ENCODE results near the gene NPEPL1.

Gene NPEPL1

DNA sequence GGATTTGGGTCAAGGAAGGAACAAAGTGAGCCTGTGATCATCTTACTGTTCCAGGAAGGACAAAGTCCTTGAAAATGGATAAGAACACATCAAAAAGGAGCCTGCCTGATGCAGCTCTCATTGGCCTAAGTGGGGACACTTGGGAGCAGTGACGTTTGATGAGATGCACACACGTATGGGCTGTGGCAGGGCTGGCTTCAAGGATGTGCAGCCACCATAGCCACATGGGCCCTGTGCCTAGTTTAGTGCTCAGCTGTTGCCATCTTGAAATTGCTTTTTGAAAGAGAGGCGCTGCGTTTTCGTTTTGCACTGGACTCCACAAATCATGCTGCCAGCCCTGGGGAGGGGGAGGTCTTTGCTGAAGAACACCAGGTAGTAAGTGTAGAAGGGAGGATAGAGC is 6.6 kb upstream of the NPEPL1 start:
- no peak for DNase-seq

DNA sequence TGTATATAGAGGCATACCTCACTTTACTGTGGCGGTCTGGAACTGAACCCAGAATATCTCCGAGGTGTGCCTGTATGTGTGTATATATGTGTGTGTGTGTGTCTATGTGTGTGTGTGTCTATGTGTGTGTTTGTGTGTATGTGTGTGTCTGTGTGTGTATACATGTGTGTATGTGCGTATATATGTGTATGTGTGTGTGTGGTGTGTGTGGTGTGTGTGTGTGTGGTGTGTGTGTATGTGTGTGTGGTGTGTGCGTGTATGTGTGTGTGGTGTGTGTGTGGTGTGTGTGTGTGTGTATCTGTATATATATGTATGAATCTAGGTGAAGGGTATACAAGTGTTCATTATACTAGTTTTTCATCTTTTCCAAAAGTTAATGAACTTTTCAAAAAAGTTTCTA is 4.2 kb upstream of the NPEPL1 start:
- no peak for DNase-seq

DNA sequence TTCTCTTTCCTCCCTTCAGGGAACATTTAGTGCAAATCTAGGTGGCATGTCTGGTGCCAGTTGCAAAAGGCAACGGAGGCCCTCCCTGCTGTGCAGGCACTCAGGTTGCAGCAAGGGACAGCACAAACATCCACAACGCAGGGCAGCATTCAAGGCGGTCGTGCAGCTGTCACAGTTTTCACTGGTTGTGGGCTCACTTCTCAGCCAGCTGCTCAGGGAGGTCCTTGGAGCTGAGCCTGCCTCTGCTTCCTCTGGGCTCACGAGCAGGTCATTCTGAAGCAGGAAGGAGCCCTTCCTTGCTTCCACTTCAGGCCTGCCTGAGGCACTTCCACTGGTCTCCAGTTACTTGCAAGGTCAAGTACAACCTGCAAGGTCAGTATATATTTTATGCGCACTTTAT is 3.8 kb upstream of the NPEPL1 start:
- no peak for DNase-seq

DNA sequence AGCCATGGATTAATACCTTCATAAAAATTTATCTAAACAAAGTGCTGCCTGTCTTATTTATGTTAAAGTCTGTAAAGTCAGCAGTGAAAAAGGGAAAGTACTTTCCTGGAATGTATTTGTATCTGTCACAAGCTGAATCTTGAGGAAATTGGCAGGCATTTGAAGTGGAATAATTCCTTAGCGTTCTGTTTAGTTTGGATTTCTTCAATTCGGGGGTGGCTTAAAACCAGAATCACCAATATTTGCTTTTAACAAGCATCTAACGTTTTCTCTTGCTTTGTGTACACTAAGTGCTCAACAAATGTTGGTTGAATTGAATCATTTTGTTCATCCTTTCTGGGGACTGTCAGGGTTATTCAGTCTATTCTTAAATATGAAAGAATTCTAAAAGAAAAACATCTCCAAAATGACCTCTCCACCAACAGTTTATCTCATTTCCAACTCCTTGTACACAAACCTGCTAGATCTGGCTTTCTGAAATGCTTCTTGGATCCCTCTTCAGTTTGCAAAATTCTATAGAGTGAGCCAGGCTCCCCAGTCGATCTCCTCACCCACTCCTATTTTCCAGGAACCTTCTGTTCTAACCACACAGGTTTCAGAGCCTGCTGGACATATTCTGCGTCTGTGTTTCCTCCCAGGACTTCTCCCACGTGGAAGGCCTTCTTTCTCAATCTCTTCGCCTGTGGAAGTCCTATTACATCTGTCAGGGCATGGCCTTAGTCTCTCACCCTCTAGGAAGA is 2.0 kb upstream of the NPEPL1 start:
- no peak for DNase-seq

DNA sequence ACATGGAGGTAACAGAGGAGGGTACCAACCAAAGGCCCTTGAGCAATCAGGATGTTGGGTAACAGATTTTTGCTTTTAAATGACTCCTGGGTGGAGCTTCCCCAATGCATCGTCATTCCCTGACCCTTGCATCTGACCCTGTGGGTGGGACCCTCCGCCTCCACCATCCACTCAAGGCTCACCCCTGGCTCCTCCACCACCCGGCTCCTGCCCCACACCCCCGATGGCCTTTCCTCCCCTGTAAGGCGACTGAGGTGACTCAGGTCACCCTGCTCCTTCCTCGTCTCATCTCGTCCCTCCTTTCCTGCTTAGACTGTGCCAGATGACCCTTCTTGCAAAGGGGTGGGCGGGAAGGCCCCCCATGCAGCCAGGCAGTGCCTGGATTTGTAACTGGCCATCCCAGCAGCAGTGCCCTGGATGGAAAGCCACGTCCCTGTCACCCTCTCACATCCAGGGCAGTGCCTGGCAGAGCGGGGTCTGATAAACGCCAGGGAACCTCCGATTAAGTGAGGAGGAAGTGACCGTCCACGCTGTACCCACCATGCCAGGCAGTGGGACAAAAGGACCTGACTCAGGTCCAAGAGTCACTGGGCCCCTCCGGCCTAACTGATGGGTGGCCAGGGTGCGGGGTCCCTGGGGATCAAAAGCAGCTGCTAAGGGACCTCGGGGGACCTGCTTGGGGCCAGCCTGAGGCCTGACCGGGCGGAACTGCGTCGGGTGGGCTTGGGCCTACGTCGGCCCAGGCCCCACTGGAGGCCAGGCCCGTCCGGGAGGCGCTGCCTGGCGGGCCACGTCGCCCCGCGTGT is 624 bp upstream of the NPEPL1 start:
- DNase-seq: no peak

DNA sequence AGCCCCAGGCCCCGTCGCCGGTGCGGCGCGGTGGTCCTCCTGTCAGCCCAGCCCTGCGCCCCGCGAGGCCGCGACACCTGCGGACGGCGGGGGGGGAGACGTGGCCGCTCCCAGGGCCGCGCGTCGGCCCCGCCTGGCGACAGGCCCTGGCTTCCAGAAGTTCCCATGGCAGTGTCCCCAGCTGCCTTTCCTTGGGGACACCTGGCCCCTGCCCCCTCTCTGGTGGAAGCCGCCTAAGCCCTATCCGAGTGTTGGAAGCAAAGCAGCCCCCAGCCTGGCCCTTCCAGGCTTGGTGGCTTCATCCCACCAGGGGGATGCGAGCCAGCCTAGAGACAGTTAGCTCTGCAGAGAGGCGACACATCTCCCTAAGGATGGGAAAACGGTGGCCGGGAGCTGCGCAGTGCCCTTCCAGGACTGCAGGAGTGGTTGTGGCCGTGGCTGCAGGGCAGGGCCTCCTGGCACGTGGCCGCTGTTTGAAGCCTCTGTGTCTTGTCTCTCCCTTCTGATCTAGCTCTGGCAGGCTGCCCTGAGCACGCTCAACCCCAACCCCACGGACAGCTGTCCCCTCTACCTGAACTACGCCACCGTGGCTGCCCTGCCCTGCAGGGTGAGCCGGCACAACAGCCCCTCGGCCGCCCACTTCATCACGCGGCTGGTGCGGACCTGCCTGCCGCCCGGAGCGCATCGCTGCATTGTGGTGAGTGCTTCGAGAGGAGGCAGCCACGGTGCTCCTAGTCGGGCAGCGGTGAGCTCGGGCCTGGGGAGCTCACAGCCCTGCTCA is 816 bp downstream of the NPEPL1 start:
- DNase-seq: no peak

DNA sequence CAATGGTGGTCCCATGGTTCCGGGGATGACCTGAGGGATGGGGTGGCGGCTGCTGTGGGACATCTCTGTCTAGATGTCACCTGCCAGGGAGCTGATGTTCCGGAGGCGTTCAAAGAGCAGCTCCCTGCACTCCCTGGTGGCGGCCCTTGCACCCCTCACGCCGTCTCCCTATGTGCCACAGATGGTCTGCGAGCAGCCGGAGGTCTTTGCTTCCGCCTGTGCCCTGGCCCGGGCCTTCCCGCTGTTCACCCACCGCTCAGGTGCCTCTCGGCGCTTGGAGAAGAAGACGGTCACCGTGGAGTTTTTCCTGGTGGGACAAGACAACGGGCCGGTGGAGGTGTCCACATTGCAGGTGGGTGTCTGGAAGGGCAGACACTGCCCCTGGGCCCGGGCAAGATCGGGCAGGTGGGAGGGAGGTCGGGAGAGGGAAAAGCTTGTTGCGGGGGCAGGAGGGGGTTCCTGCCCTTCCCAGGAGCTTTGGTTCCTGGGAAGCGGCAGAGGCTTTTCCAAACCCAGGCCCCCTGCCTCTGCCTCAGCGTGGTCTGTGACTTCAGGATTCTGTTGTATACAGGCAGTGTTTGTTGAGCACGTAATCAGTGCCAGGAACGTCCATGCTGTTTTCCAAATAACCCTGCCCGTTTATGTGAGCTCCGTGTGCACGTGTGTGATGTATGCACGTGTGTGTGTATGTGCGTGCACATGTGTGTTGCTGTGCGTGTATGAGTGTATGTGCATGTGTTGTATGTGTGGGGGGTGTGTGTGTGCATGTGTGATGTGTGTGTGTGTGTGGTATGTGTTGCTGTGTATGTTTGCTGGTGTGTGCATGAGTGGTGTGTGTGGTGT is 1.9 kb downstream of the NPEPL1 start:
- DNase-seq: no peak

DNA sequence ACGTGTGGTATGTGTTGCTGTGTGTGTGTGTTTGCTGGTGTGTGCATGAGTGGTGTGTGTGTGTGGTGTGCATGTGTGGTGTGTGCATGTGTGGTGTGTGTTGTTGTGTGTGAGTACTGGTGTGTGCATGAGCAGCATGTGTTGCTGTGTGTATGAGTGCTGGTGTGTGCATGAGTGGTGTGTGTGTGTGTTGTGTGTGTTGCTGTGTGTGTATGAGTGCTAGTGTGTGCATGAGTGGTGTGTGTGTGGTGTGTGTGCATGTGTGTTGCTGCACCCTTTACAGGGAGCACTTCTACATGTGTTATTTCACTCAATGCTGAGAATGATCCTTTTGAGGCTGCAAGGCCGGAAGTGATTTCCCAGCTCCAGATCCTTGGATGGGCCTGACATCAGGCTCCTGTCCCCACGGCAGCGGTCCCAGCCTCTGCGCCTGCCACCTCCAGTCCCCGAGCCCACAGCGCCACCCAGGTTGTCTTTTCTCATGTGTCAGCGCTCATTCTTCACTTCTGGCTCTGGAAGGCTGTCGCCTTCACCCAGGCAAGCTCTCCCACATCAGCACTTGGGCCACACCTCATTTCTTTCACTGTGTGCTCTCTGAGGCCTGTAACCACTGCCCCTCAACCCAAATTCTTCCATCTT is 2.6 kb downstream of the NPEPL1 start:
- no peak for DNase-seq

DNA sequence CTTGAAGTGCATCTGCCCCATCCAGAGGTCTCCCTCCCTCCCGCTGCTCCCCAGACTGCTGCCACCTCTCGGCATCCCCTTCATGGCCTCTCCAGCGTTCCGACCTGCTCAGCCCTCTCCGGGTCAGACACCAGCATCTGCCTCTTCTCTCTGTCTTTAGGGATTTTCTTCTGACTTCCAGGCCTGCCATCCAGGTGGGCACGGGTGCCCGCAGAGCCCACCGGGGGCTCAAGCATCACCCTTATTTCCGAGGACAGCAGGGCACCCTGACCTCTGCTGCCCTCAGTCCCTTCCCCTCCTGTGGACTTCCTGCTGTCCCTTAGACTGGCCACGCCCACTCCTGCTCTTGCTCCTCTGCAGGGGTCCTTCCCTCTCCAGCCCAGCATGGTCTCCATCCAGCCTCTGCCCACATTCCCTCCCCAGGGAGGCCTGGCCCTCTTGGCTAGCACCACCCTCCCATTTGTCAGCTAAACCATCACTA is 3.3 kb downstream of the NPEPL1 start:
- no peak for DNase-seq

DNA sequence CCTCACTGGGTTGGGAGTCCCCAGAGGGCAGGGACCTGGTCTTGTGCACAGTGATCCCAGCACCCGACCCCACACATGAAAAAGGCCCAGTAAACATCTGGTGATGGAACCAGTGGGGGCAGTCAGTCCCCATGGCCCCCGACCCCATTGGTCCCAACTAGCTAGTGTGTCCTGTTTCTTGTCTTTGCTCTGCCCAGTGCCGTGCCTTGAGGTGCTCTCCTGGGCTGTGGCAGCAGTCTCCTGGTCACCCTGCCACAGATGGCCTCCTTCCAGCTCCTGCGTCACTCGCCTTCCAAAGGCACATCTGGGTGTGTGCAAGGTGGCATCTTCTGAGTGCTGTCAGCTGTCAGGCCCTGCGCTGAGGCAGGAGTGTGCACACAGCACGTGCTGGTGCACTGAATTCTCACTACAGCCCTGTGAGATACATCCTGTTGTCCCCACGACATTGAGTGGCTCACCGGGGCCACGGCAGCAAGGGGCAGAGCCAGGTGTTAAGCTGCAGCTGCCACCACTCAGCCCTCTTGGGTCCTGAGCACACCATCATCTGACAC is 3.9 kb downstream of the NPEPL1 start:
- DNase-seq: no peak

DNA sequence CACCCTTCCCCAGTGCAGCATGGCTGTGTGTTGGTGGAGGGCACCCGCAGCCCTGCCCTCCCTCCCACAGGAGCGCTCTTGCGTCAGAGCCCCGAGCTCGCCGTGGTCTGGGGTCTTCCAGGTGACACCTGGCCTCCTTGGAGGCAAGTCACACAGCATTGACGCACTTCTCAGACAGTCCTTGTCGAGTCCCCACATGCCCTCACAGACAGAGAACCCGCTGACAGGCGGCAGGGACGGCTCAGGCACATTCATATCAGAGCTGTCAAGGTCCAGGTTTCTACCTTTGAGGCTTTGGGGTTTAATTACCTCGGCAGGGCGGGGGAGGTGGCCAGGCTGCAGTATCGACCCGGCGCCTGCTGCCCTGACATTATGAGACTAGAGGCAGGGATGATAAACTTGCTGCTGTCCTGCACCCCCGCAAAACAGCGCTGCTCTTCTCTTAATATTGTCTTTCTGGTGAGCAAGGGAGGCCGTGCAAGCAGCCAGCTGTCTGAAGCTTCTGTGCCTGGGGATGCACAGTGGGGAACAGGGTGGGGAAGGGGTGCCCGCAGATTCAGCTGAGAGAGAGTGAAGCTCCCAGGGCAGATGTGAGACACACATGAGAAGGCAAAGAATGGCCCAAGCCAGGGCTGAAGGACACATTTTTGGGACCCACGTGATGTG is 4.7 kb downstream of the NPEPL1 start:
- no peak for DNase-seq

DNA sequence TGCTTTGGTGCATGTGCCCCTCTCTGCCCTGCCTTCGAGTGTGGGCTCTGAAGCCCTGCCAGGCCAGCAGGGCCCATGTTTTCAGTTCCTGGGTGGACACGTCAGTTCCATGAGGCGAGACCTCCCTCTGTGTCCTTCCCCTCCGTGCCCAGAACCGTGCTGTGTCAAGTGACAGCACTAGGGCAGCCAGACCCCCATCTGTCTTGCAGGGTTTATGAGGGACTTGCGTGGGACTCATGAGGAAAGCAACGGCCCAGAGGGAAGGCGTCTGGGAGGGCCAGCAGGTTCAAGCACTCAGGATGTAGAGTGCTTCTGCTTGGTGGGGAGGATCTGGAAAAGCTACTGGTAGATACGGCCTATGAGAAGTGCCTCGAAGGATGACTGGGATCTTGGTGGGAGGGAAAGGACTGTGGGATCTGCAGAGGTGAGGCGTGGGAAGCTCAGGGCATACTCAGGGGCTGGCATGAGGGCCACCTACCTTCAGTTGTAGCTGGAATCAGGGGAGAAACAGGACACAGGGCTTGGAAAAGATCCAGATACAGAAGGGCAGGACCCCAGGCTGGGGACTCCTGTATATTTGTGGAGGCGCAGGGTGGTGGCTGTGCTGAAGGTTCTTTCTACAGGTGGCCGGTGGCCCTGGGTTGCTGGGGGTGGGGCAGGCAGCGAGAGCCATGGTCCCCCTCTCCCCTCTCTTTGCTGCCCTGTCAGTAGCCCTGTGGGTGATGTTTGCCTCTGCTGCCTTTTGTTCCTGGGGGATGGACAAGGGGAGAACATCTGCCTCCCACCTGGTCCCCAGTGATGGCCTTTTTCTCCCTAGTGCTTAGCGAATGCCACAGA is 5.5 kb downstream of the NPEPL1 start:
- DNase-seq: no peak

DNA sequence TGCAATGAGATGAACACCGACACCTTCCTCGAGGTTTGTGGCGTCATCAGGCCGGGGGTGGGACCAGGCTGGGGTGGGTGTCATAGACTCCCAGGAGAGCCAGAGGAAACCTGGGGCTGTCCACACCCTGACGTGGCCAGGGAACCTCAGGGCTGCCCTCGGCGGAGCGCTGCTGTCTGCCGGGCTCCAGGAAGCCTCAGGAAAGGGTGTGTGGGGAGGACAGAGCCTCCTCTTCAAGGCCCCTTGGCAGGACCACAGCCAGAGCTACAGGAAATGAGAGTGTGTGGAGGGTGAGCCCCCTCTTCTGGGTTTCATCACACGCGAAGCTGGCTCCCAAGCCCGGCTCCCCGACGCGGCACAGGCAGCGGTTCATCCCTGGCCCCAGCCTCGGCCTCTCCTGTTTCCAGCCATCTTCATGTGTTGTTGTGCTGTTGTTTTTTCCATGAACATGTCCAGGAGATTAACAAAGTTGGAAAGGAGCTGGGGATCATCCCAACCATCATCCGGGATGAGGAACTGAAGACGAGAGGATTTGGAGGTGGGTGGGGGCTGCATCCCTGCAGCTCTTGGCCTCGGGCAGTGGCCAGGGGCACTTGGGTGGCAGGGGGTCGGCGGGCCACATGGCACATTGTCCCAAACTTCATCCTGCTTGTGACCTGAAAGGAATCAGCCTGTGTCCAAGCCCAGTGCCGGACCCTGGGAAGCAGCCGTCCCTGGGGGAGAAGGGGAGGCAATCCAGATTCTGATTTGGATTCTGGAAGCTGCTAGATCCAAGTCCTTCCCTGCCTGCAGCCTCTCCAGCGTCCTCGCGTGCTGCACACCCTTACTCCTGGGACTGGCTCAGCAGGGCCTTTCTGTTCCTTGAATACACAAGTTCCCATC is 6.4 kb downstream of the NPEPL1 start:
- no peak for DNase-seq

DNA sequence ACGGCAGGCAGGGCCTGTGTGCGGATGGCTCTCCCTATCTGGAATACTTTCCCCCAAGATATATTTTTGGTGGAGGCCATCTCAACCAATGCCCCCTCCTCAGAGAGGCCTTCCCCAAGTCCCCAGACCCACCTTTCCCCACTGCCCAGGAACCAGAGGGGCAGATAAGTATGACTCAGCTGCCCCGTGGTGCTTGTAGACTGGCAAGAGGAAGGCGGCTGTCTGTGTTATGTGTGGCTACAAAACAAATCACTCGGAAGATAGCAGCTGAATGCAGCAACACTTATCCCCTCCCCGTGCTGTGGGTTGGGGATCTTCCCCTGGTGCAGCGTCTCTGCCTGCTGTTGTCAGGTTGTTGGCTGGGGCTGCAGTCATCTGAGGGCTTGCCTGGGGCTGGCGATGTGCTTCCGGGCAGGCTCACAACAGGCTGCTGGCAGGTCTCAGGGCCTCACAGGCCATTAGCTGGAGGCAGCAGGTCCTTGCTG is 7.1 kb downstream of the NPEPL1 start:
- no peak for DNase-seq

DNA sequence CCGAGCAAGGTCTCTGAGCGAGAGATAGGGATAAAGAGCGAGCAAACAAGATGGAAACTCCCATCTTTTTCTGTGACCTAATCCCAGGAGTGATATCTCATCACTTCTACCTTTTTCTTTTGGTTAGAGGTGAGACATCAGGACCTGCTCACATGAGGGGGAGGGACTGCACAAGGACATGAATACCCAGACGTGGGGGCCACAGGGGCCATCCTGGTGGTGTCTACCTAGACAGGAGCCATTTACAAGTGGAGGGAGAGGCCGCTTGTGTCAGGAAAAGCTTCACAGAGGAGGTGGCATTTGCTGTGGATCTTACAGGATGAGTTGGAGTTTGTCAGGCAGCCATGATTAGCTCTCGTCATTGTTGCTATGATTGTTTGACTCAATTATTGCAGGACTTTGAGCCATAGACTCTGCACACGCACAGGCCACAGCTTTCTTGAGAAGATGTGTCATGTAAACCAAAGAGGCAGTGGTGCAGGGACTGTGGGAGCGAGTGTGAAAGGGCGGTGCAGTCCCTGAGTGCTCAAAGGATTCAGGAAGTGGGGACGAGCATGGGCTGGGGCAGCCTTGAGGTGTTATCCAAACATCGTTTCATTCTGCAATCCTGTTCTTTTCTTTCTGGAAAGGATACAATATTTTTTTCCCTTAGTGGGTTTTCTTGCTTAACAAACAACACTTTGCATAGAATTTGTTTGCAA is 7.7 kb downstream of the NPEPL1 start:
- no peak for DNase-seq

DNA sequence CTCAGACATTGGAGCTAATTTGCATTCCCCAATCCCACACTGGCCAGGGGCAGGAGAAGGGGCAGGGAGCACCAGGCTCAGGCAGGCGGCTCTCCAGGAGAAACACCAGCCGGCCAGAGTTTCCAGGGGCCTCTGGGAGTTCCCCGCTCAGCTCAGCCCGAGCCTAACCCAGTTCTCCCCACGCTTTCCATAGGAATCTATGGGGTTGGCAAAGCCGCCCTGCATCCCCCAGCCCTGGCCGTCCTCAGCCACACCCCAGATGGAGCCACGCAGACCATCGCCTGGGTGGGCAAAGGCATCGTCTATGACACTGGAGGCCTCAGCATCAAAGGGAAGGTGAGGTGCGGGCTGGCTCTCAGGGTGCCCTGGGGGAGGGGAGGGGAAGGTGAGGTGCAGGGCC is 8.2 kb downstream of the NPEPL1 start:
- no peak for DNase-seq

DNA sequence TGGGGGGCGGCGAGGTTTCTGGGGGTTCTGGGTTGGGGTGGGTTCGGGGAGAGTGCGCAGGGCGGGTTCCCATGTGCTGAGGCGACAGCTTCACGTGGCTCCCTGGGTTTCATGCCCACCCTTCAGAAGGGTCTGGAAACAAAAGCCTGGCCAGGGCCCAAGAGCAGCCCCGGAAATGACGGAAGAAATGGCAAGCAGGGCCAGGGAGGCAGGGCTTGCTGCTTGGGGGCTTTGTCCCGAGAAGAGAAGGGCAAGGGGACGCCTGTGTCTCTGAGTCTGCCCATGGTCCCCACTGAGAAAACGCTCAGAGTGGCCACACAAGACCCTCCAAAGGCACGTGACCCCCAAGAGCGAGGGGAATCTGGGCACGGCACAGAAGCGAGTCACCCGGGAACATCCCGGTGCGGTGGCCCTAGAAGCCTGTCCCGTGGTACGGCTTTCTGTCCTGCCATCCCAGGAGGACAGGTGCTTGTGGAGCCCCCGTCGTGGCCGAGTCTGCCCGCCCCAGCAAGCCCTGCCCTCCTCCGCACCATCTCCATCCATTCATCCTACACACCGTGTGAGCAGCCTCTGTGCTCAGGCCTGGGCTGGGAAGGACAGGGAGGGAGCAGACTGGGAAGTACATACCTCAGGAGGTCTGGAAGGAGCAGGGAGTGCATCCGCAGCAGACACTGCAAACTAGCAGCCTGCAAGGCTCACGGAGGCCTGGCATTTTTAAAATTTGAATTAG is 9.0 kb downstream of the NPEPL1 start:
- no peak for DNase-seq

DNA sequence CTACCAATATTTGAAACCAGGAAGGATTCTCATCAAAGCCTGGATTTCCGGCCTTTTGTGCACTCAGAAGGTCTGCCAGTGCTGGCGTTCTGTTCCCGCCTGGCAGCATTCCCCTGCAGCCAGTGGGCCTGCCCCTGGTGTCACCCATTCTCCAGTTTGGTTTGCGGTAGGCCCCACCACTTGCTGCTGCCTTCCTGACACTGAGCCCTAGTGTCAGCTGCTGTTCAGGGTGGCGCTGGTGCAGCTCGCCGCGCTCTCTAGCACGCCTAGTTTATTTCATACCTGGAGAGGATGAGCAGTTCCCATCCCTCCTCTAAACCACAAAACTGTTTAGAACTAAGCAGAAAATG is 9.5 kb downstream of the NPEPL1 start:
- DNase-seq: no peak

All from NCI-H1436 (cell line).